ENCODE results near the gene DRAXIN. TPM values are rescaled to one million over a fixed set of nuclear protein-coding genes. Genes with fewer than 3 reads are reported as not detected.

Gene DRAXIN
- total RNA-seq, 1 donor from 2014 or later = 1.7 TPM

- no peak overlapping the region for H3K9ac ChIP-seq (ENCODE audit: low read length)
- H3K79me2 ChIP-seq (ENCODE audit: insufficient read depth, low read length) = no peaks in the 10 kb centered on the region
- H3K9me3 Mint-ChIP-seq (ENCODE audit: unreplicated experiment) = no peaks in the 10 kb centered on the region
- DNase-seq (ENCODE audit: low read depth) = no peak
- peaks cover 11% of the 10 kb centered on the region for H3K4me1 ChIP-seq (ENCODE audit: insufficient read depth, low read length)
- H3K27me3 Mint-ChIP-seq (ENCODE audit: low read depth, unreplicated experiment) = peaks cover 30% of the 10 kb centered on the region
- no peaks in the 10 kb centered on the region for H3K9me3 ChIP-seq (ENCODE audit: insufficient read depth, low read depth, low read length)
- H3K36me3 Mint-ChIP-seq (ENCODE audit: low read depth, unreplicated experiment) = no peaks in the 10 kb centered on the region
- no peak overlapping the region for H3K4me2 ChIP-seq (ENCODE audit: low read length)
- H3K4me3 ChIP-seq (ENCODE audit: insufficient read depth, low read depth, low read length) = no peak overlapping the region
- peaks cover 7% of the 10 kb centered on the region for H3K4me1 Mint-ChIP-seq (ENCODE audit: low read depth, unreplicated experiment)
- H3K36me3 ChIP-seq (ENCODE audit: insufficient read depth, low read length) = no peaks in the 10 kb centered on the region
- no peak overlapping the region for H2AFZ ChIP-seq (ENCODE audit: low read depth, low read length)
- H4K20me1 ChIP-seq (ENCODE audit: insufficient read depth, low read length) = peaks cover 3% of the 10 kb centered on the region
- H3K27me3 ChIP-seq (ENCODE audit: insufficient read depth, low read length) = peaks cover 8% of the 10 kb centered on the region
- TF ChIP-seq EZH2 (IDR thresholded peaks at IDR 0.05; ENCODE audit: insufficient read depth, low read length) = no peak
- no peak for TF ChIP-seq CTCF (IDR thresholded peaks at IDR 0.05; ENCODE audit: insufficient read depth, low read depth, low read length)
- no peak overlapping the region for H3K27ac Mint-ChIP-seq (ENCODE audit: unreplicated experiment)
- no peak overlapping the region for H3K27ac ChIP-seq (ENCODE audit: low read depth, low read length)
- FAIRE-seq = no peak
- H3K4me3 Mint-ChIP-seq (ENCODE audit: unreplicated experiment) = no peak overlapping the region
Observed at GRCh38 chr1:11685210-11685752, 6.2 kb upstream of the DRAXIN start.

DNA sequence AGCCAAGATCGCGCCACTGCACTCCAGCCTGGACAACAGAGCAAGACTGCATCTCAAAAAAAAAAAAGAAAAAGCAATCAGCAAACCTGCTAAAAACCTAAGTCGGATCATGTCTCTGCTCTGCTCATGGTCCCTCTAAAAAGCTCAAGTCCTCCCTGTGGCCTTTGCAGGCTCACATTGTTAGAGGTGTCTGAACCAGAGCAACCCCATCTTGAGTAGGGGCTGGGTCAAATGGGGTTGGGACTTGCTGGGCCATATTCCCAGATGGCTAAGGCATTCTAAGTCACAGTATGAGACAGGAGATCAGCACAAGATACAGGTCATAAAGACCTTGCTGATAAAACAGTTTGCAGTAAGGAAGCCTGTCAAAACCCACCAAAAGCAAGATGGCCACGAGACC, 3.0 kb upstream of the DRAXIN start:
- no peak overlapping the region for H3K4me3 ChIP-seq (ENCODE audit: insufficient read depth, low read depth, low read length)
- no peaks in the 10 kb centered on the region for H3K79me2 ChIP-seq (ENCODE audit: insufficient read depth, low read length)
- H3K4me2 ChIP-seq (ENCODE audit: low read length) = no peak overlapping the region
- peaks cover 17% of the 10 kb centered on the region for H3K4me1 ChIP-seq (ENCODE audit: insufficient read depth, low read length)
- no peak overlapping the region for H2AFZ ChIP-seq (ENCODE audit: low read depth, low read length)
- Mint-ChIP-seq H3K36me3 (ENCODE audit: low read depth, unreplicated experiment) (no peaks in the 10 kb centered on the region), H3K27ac (ENCODE audit: unreplicated experiment) (no peak overlapping the region), H3K27me3 (ENCODE audit: low read depth, unreplicated experiment) (peaks cover 46% of the 10 kb centered on the region), H3K4me1 (ENCODE audit: low read depth, unreplicated experiment) (peaks cover 7% of the 10 kb centered on the region), H3K4me3 (ENCODE audit: unreplicated experiment) (no peak overlapping the region), H3K9me3 (ENCODE audit: unreplicated experiment) (peaks cover 2% of the 10 kb centered on the region)
- H3K9ac ChIP-seq (ENCODE audit: low read length) = no peak overlapping the region
- H4K20me1 ChIP-seq (ENCODE audit: insufficient read depth, low read length) = peaks cover 13% of the 10 kb centered on the region
- H3K27ac ChIP-seq (ENCODE audit: low read depth, low read length) = no peak overlapping the region
- H3K9me3 ChIP-seq (ENCODE audit: insufficient read depth, low read depth, low read length) = no peaks in the 10 kb centered on the region
- H3K27me3 ChIP-seq (ENCODE audit: insufficient read depth, low read length) = peaks cover 20% of the 10 kb centered on the region
- FAIRE-seq (no peak), DNase-seq (ENCODE audit: low read depth) (no peak)
- no peaks in the 10 kb centered on the region for H3K36me3 ChIP-seq (ENCODE audit: insufficient read depth, low read length)
- no peak for TF ChIP-seq CTCF (IDR thresholded peaks at IDR 0.05; ENCODE audit: insufficient read depth, low read depth, low read length)
- no peak for TF ChIP-seq EZH2 (IDR thresholded peaks at IDR 0.05; ENCODE audit: insufficient read depth, low read length)
